HCT116 (cell line): ENCODE data around the gene RBPJ. TPM values are rescaled to one million over a fixed set of nuclear protein-coding genes. Genes with fewer than 3 reads are reported as not detected.

ENCODE experiments used
- ATAC-seq: fragments of 200-7000 bp; cut with Tn5 transposase; 2 replicates; pipeline ENCODE4 v1.9.1; 2020; ENCODE audit warnings: mild to moderate bottlenecking, moderate library complexity
- BruUV-seq: library from RNA; stranded (reverse); fragments of 400-500 nt; replicated peaks from 2 replicates; lab custom pipeline; 2021; lab: Mats Ljungman, UMichigan
- CTCF ChIA-PET: fragments of 300-600 bp; sonication (Branson Sonifier 250); formaldehyde crosslinking; loops from one replicate; lab custom pipeline; 2021; ENCODE audit warnings: antibody characterized with exemption; lab: Charles Lee
- POLR2A ChIA-PET: fragments of 300-600, 350-600 bp; sonication (Branson Sonifier 250); formaldehyde crosslinking; loops from one replicate; lab custom pipeline; 2021; ENCODE audit warnings: antibody characterized with exemption; lab: Charles Lee
- RAD21 ChIA-PET, 2 experiments: fragments of 300-600 bp; sonication (Branson Sonifier 250); formaldehyde crosslinking; loops; one replicate each; lab custom pipeline; 2023; ENCODE audit warnings: low total read pairs in 2 of 2; ENCODE audit not compliant: uncharacterized antibody in 2 of 2, unreplicated experiment in 2 of 2, low non-redundant PET in 1 of 2; lab: Charles Lee
- DNase-seq: peaks from one replicate; pipeline ENCODE4 v3.0.0-alpha.2; 2010; ENCODE audit warnings: low read depth, low spot score
- H2AFZ ChIP-seq: fragments of 200-600 bp; shearing (Covaris generic), sonication (generic); 2 replicates; pipeline ENCODE4 v1.6.1; 2017; ENCODE audit warnings: low read depth, mixed run types, mixed read lengths, antibody characterized with exemption, low read length; ENCODE audit not compliant: poor library complexity, severe bottlenecking
- H3K27ac ChIP-seq: 2 replicates; pipeline ENCODE4 v1.5.1; 2012; ENCODE audit warnings: low read depth, low read length
- H3K27me3 ChIP-seq: fragments of 200-600 bp; sonication (generic); 2 replicates; pipeline ENCODE4 v1.6.1; 2016; ENCODE audit warnings: mixed run types, low read length, mixed read lengths; ENCODE audit not compliant: insufficient read depth
- H3K36me3 ChIP-seq, 2 experiments: fragments of 200-500 bp in 1 of 2; fragments of 200-600 bp in 1 of 2; sonication (Bioruptor generic) in 1 of 2; sonication (generic) in 1 of 2; 2 replicates each; pipeline versions ENCODE4 v1.5.1 to v1.6.1; 2014 to 2016; ENCODE audit warnings: low read length in 2 of 2, inconsistent platforms in 1 of 2, mixed read lengths in 1 of 2, mixed run types in 1 of 2; ENCODE audit not compliant: insufficient read depth in 2 of 2, control insufficient read depth in 1 of 2
- H3K4me1 ChIP-seq, 2 experiments: fragments of 200-600 bp in 1 of 2; sonication (generic) in 1 of 2; 2 replicates each; pipeline versions ENCODE4 v1.5.1 to v1.6.1; 2012 to 2017; ENCODE audit warnings: low read length in 2 of 2, inconsistent platforms in 1 of 2, mild to moderate bottlenecking in 1 of 2, mixed read lengths in 1 of 2, mixed run types in 1 of 2, moderate library complexity in 1 of 2; ENCODE audit not compliant: insufficient read depth in 2 of 2, control insufficient read depth in 1 of 2
- H3K4me2 ChIP-seq: fragments of 200-600 bp; sonication (generic); 2 replicates; pipeline ENCODE4 v1.6.1; 2017; ENCODE audit warnings: mixed run types, low read length, mixed read lengths
- H3K4me3 ChIP-seq, 2 experiments: fragments of 200-600 bp in 1 of 2; sonication (generic) in 1 of 2; replicated peaks in 1 of 2; 2 replicates each; pipeline ENCODE4 v1.5.1; 2011 to 2016; ENCODE audit warnings: low read length in 2 of 2, control low read depth in 1 of 2, low read depth in 1 of 2, mild to moderate bottlenecking in 1 of 2, mixed read lengths in 1 of 2, mixed run types in 1 of 2
- H3K79me2 ChIP-seq: fragments of 200-600 bp; sonication (generic); 2 replicates; pipeline ENCODE4 v1.6.1; 2017; ENCODE audit warnings: mild to moderate bottlenecking, mixed run types, low read length, moderate library complexity, mixed read lengths; ENCODE audit not compliant: insufficient read depth
- H3K9ac ChIP-seq: fragments of 200-600 bp; sonication (generic); 2 replicates; pipeline ENCODE4 v1.6.1; 2016; ENCODE audit warnings: low read length, mixed read lengths
- H3K9me2 ChIP-seq: fragments of 200-600 bp; sonication (generic), shearing (Covaris generic); 2 replicates; pipeline ENCODE4 v1.6.1; 2017; ENCODE audit warnings: mixed run types, mild to moderate bottlenecking, moderate library complexity; ENCODE audit not compliant: insufficient read depth
- H3K9me3 ChIP-seq, 2 experiments: fragments of 200-500 bp in 1 of 2; fragments of 200-600 bp in 1 of 2; sonication (Bioruptor generic) in 1 of 2; sonication (generic) in 1 of 2; 2 replicates each; pipeline ENCODE4 v1.6.1; 2014 to 2017; ENCODE audit warnings: low read length in 2 of 2, mixed read lengths in 2 of 2, inconsistent platforms in 1 of 2, low read depth in 1 of 2, mild to moderate bottlenecking in 1 of 2, mixed run types in 1 of 2, moderate library complexity in 1 of 2; ENCODE audit not compliant: control insufficient read depth in 1 of 2, insufficient read depth in 1 of 2
- H4K20me1 ChIP-seq: fragments of 200-600 bp; sonication (generic), shearing (Covaris generic); 2 replicates; pipeline ENCODE4 v1.6.1; 2017; ENCODE audit warnings: mixed run types, mild to moderate bottlenecking, moderate library complexity; ENCODE audit not compliant: insufficient read depth
- CTCF ChIP-seq, 3 experiments: fragments of 200-600 bp in 1 of 3; sonication (generic) in 1 of 3; IDR thresholded peaks in 2 of 3; conservative IDR thresholded peaks in 1 of 3; 2 replicates each; pipeline ENCODE4 v1.5.1; 2012 to 2017; ENCODE audit warnings: low read depth in 2 of 3, low read length in 2 of 3, antibody characterized with exemption in 1 of 3, borderline replicate concordance in 1 of 3, control low read depth in 1 of 3, mild to moderate bottlenecking in 1 of 3, mixed read lengths in 1 of 3, mixed run types in 1 of 3, moderate library complexity in 1 of 3; ENCODE audit not compliant: insufficient read depth in 1 of 3
- EGR1 ChIP-seq: IDR thresholded peaks from 2 replicates; pipeline ENCODE4 v1.6.1; 2012; ENCODE audit warnings: low read depth
- EZH2phosphoT487 ChIP-seq: fragments of 200-600 bp; IDR thresholded peaks from 2 replicates; pipeline ENCODE4 v1.6.1; 2018; ENCODE audit warnings: antibody characterized with exemption, borderline replicate concordance
- JUND ChIP-seq: IDR thresholded peaks from 2 replicates; pipeline ENCODE4 v1.6.1; 2012
- MAX ChIP-seq: IDR thresholded peaks from 2 replicates; pipeline ENCODE4 v1.6.1; 2012
- POLR2AphosphoS5 ChIP-seq: IDR thresholded peaks from 2 replicates; pipeline ENCODE4 v1.6.1; 2011; ENCODE audit warnings: mild to moderate bottlenecking, low read depth, low read length, moderate library complexity
- REST ChIP-seq: IDR thresholded peaks from 2 replicates; pipeline ENCODE4 v1.6.1; 2012; ENCODE audit warnings: low read depth
- SIN3A ChIP-seq: IDR thresholded peaks from 2 replicates; pipeline ENCODE4 v1.6.1; 2012; ENCODE audit warnings: low read depth
- TCF7L2 ChIP-seq: IDR thresholded peaks from 2 replicates; pipeline ENCODE4 v1.7.0; 2011; ENCODE audit warnings: borderline replicate concordance, inconsistent platforms; ENCODE audit not compliant: insufficient read depth, insufficient read length; ENCODE audit errors: extremely low read depth
- YY1 ChIP-seq: IDR thresholded peaks from 2 replicates; pipeline ENCODE4 v1.6.1; 2011; ENCODE audit warnings: low read length, low read depth, moderate library complexity, mild to moderate bottlenecking; ENCODE audit not compliant: insufficient replicate concordance; ENCODE audit errors: extremely low read depth
- ZBTB33 ChIP-seq: IDR thresholded peaks from 2 replicates; pipeline ENCODE4 v1.6.1; 2011; ENCODE audit warnings: mild to moderate bottlenecking, low read length, moderate library complexity; ENCODE audit not compliant: insufficient replicate concordance; ENCODE audit errors: extremely low read depth
- intact Hi-C: fragments of 100-400 bp; cut with micrococcal nuclease; formaldehyde crosslinking; loops from 2 replicates; pipeline ENCODE4 v1.10.0; 2022
- total RNA-seq: library from RNA; stranded (reverse); gene quantifications from one replicate; pipeline ENCODE4 v1.2.1, GENCODE V29; 2021; ENCODE audit not compliant: unreplicated experiment

RBPJ gene
- total RNA-seq, 1 experiment from 2014 or later, result 72.7 TPM

GRCh38 chr4:26365537-26366150, 44.8 kb downstream of the RBPJ start:
- DNase-seq (no peak), ATAC-seq (no peak)
- BruUV-seq, result no TSS peak
- no peak overlapping the region for H2AFZ ChIP-seq
- no peak for TF ChIP-seq MAX
- TF ChIP-seq REST, result no peak
- no peak for TF ChIP-seq EGR1
- no peak for TF ChIP-seq POLR2AphosphoS5
- no peak for TF ChIP-seq YY1
- no peak for TF ChIP-seq SIN3A
- TF ChIP-seq EZH2phosphoT487, result no peak
- no peak for TF ChIP-seq ZBTB33
- no peak for TF ChIP-seq JUND
- TF ChIP-seq TCF7L2, result no peak
- no peak for TF ChIP-seq CTCF (IDR thresholded peaks at IDR 0.05 in 2 of 3, conservative IDR thresholded peaks at IDR 0.05 in 1 of 3; ENCODE audit: borderline replicate concordance in 1 of 3, insufficient read depth in 1 of 3, low read depth in 2 of 3, low read length in 2 of 3)
- POLR2A ChIA-PET, result no interaction called here
- H3K9me3 ChIP-seq, result no peaks in the 10 kb centered on the region
- peaks cover 95% of the 10 kb centered on the region for H3K79me2 ChIP-seq
- RAD21 ChIA-PET, result no interaction called here
- no peak overlapping the region for H3K4me3 ChIP-seq
- no peak overlapping the region for H3K9ac ChIP-seq
- intact Hi-C loops, result no loop called here
- H4K20me1 ChIP-seq, result peaks cover 13% of the 10 kb centered on the region
- no peaks in the 10 kb centered on the region for H3K36me3 ChIP-seq
- CTCF ChIA-PET, result no interaction called here
- no peak overlapping the region for H3K27ac ChIP-seq
- H3K27me3 ChIP-seq, result no peaks in the 10 kb centered on the region
- H3K4me1 ChIP-seq, result no peaks in the 10 kb centered on the region
- no peak overlapping the region for H3K4me2 ChIP-seq
- H3K9me2 ChIP-seq, result no peaks in the 10 kb centered on the region
